ENCODE data around the gene IGLL5.

IGLL5 gene

DNA sequence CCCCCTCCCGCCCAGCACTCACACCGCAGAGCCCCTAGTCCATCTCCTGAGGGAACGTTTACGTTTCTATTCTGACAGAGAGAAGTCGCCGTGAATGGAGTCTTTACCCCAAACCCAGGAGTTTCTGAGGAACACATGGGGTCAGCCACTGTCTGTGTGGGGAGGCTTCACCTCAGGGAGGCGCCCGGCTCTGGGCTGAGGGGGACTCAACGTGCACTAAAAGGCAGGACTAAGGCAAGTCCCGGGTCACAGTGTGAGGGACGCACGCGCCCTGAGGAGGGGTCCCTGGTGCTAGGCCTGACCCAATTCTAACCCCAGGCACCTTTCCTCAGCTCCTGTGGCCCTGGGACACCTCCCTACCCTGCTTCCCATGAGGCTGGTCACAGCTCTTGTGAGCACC is 32.5 kb upstream of the IGLL5 start:
- no peaks in the 10 kb centered on the region for H3K79me2 ChIP-seq (ENCODE audit: control insufficient read depth, low read length)
- no peak overlapping the region for H3K27ac ChIP-seq (ENCODE audit: low read depth, low read length)
- no peaks in the 10 kb centered on the region for H4K20me1 ChIP-seq (ENCODE audit: control insufficient read depth, insufficient read depth, low read depth, low read length)
- no peaks in the 10 kb centered on the region for H3K9me2 ChIP-seq (replicated peaks; ENCODE audit: control insufficient read depth, low read length)
- no peaks in the 10 kb centered on the region for H3K9me3 ChIP-seq (ENCODE audit: control insufficient read depth, insufficient read depth, low read length)
- no peaks in the 10 kb centered on the region for H3K36me3 ChIP-seq (ENCODE audit: control insufficient read depth, low read length)
- no peaks in the 10 kb centered on the region for H3K4me1 ChIP-seq (ENCODE audit: control insufficient read depth, low read length)
- H3K4me3 ChIP-seq (ENCODE audit: low read length), result no peak overlapping the region
- no peak for TF ChIP-seq EZH2phosphoT487 (IDR thresholded peaks at IDR 0.05; ENCODE audit: borderline replicate concordance, low read length)
- H3F3A ChIP-seq (ENCODE audit: control insufficient read depth, insufficient read depth), result no peaks in the 10 kb centered on the region
- H3K27me3 ChIP-seq (ENCODE audit: control insufficient read depth, low read length), result no peaks in the 10 kb centered on the region
- no peak overlapping the region for H3K4me2 ChIP-seq (ENCODE audit: low read length)

DNA sequence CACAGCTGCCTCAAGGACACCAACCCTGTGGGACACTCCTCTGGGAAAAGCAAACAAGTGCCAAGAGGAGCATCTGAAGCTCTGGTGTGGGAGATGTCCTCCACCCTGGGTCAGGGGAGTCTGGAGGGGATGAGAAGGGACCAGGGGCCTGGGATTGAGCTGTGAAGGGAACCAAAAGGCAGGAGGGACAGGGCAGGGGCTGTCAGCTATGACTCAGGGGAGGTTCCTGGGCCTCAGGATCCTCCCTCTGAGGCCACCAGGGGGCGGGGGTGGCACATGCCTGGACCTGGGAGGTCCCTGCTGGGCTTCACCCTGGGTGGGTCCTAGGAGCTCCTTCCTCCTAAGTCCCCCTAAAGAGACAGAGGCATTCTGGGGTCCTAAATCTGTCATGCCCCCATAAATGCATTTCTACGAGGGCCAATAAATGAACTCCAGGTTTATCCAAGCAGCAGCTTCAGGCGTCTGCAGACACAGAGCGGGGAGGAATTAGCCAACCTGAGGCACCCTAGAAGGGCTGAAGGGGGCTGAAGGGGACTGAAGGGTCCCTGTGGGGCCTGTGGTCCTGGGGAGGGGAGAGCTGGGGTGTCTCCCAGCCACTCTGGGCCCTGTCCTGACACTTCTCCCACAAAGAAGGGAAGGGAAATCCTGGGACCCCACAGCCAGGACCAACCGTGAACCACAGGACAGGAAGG is 31.9 kb upstream of the IGLL5 start:
- H3F3A ChIP-seq (ENCODE audit: control insufficient read depth, insufficient read depth), result no peaks in the 10 kb centered on the region
- H3K79me2 ChIP-seq (ENCODE audit: control insufficient read depth, low read length), result no peaks in the 10 kb centered on the region
- no peaks in the 10 kb centered on the region for H3K4me1 ChIP-seq (ENCODE audit: control insufficient read depth, low read length)
- H3K9me2 ChIP-seq (replicated peaks; ENCODE audit: control insufficient read depth, low read length), result no peaks in the 10 kb centered on the region
- H3K4me3 ChIP-seq (ENCODE audit: low read length), result no peak overlapping the region
- H3K9me3 ChIP-seq (ENCODE audit: control insufficient read depth, insufficient read depth, low read length), result no peaks in the 10 kb centered on the region
- H3K27ac ChIP-seq (ENCODE audit: low read depth, low read length), result no peak overlapping the region
- no peaks in the 10 kb centered on the region for H3K36me3 ChIP-seq (ENCODE audit: control insufficient read depth, low read length)
- TF ChIP-seq EZH2phosphoT487 (IDR thresholded peaks at IDR 0.05; ENCODE audit: borderline replicate concordance, low read length), result no peak
- TF ChIP-seq, protein P1, sequence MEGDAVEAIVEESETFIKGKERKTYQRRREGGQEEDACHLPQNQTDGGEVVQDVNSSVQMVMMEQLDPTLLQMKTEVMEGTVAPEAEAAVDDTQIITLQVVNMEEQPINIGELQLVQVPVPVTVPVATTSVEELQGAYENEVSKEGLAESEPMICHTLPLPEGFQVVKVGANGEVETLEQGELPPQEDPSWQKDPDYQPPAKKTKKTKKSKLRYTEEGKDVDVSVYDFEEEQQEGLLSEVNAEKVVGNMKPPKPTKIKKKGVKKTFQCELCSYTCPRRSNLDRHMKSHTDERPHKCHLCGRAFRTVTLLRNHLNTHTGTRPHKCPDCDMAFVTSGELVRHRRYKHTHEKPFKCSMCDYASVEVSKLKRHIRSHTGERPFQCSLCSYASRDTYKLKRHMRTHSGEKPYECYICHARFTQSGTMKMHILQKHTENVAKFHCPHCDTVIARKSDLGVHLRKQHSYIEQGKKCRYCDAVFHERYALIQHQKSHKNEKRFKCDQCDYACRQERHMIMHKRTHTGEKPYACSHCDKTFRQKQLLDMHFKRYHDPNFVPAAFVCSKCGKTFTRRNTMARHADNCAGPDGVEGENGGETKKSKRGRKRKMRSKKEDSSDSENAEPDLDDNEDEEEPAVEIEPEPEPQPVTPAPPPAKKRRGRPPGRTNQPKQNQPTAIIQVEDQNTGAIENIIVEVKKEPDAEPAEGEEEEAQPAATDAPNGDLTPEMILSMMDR (IDR thresholded peaks at IDR 0.05; ENCODE audit: low read depth, low read length, poor library complexity, severe bottlenecking), result no peak
- no peaks in the 10 kb centered on the region for H3K27me3 ChIP-seq (ENCODE audit: control insufficient read depth, low read length)
- H3K4me2 ChIP-seq (ENCODE audit: low read length), result no peak overlapping the region
- H4K20me1 ChIP-seq (ENCODE audit: control insufficient read depth, insufficient read depth, low read depth, low read length), result no peaks in the 10 kb centered on the region

DNA sequence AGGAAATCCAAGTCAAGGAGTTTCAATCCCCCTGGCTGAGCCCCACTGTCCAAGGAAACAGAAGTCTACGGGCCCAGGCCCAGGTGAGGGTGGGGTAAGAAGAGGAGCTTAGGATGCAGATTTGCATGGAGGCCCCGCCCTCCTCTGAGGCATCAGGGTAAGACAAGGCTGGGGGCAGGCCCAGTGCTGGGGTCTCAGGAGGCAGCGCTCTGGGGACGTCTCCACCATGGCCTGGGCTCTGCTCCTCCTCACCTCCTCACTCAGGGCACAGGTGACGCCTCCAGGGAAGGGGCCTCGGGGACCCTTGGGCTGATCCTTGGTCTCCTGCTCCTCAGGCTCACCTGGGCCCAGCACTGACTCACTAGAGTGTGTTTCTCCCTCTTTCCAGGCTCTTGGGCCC is 31.3 kb upstream of the IGLL5 start:
- Histone ChIP-seq H3K36me3 (ENCODE audit: control insufficient read depth, low read length) (no peaks in the 10 kb centered on the region), H3K9me3 (ENCODE audit: control insufficient read depth, insufficient read depth, low read length) (no peaks in the 10 kb centered on the region), H3K4me2 (ENCODE audit: low read length) (no peak overlapping the region), H3K27ac (ENCODE audit: low read depth, low read length) (no peak overlapping the region), H3K27me3 (ENCODE audit: control insufficient read depth, low read length) (no peaks in the 10 kb centered on the region), H3K4me1 (ENCODE audit: control insufficient read depth, low read length) (no peaks in the 10 kb centered on the region), H4K20me1 (ENCODE audit: control insufficient read depth, insufficient read depth, low read depth, low read length) (no peaks in the 10 kb centered on the region), H3K79me2 (ENCODE audit: control insufficient read depth, low read length) (no peaks in the 10 kb centered on the region), H3F3A (ENCODE audit: control insufficient read depth, insufficient read depth) (no peaks in the 10 kb centered on the region), H3K4me3 (ENCODE audit: low read length) (no peak overlapping the region), H3K9me2 (replicated peaks; ENCODE audit: control insufficient read depth, low read length) (no peaks in the 10 kb centered on the region)
- TF ChIP-seq EZH2phosphoT487 (IDR thresholded peaks at IDR 0.05; ENCODE audit: borderline replicate concordance, low read length), result no peak
- TF ChIP-seq, protein P1 (IDR thresholded peaks at IDR 0.05; ENCODE audit: low read depth, low read length, poor library complexity, severe bottlenecking), result no peak

DNA sequence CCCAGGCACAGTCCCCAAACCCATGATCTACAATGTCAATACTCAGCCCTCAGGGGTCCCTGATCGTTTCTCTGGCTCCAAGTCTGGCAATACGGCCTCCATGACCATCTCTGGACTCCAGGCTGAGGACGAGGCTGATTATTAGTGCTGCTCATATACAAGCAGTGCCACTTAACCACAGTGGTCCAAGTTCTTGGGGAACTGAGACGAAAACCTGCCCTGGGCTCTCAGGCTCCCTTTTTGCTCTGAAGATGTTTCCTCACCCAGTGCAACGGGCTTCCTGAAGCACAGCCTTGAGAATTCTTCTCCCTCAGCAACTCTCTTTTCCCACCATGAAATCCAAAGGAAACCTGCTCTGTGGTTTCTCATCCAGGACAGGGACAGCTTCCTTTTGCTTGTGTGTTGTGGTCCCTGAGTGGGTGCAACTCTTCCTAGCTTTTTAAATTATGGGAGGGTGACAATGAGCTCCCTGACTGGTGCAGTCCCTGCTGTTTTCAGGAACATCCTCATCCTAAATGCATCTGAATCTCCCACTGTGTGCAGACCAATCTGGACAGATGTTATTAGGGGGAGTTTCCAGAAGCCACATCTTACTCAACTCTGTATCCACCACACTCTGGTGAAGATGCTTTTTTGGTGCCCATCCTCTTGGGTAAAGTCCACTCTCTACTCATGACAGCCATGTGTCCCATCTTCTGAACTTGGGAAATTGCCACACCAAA is 30.6 kb upstream of the IGLL5 start:
- H3K4me3 ChIP-seq (ENCODE audit: low read length), result no peak overlapping the region
- H3K4me2 ChIP-seq (ENCODE audit: low read length), result no peak overlapping the region
- no peaks in the 10 kb centered on the region for H3K79me2 ChIP-seq (ENCODE audit: control insufficient read depth, low read length)
- H3K27ac ChIP-seq (ENCODE audit: low read depth, low read length), result no peak overlapping the region
- no peaks in the 10 kb centered on the region for H4K20me1 ChIP-seq (ENCODE audit: control insufficient read depth, insufficient read depth, low read depth, low read length)
- no peaks in the 10 kb centered on the region for H3K36me3 ChIP-seq (ENCODE audit: control insufficient read depth, low read length)
- no peaks in the 10 kb centered on the region for H3K27me3 ChIP-seq (ENCODE audit: control insufficient read depth, low read length)
- H3F3A ChIP-seq (ENCODE audit: control insufficient read depth, insufficient read depth), result no peaks in the 10 kb centered on the region
- no peaks in the 10 kb centered on the region for H3K9me2 ChIP-seq (replicated peaks; ENCODE audit: control insufficient read depth, low read length)
- H3K4me1 ChIP-seq (ENCODE audit: control insufficient read depth, low read length), result no peaks in the 10 kb centered on the region
- TF ChIP-seq, protein P1 (IDR thresholded peaks at IDR 0.05; ENCODE audit: low read depth, low read length, poor library complexity, severe bottlenecking), result no peak
- TF ChIP-seq EZH2phosphoT487 (IDR thresholded peaks at IDR 0.05; ENCODE audit: borderline replicate concordance, low read length), result no peak
- no peaks in the 10 kb centered on the region for H3K9me3 ChIP-seq (ENCODE audit: control insufficient read depth, insufficient read depth, low read length)

Measured in DOHH2 (cell line).